ENCODE measurements around the gene SLC28A2.
"Not testable (repeated sequence)": the region's sequence is repeated elsewhere in the genome, so short reads cannot be mapped to it uniquely, and the experiment has no call there.

Gene SLC28A2

DNA sequence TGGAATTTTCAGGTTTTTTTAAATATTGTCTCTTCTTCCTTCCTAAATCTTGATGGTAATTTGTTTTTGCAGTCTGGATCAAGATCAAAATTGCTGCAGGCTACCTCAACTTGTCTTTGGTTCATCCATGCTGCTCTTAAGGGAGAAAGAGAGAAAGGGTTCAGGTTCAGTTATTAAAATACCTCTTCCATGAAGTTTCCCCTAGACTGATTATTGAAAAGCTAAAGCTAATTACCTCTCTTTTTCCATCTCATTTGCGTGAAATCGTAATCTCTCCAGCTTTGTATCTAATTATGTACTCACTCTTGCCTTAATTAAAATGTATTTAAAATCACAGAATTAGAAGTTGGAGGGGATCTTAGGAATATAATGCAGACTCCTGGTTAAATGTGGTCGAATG, 52.7 kb downstream of the SLC28A2 start:
- TF ChIP-seq, protein P1, sequence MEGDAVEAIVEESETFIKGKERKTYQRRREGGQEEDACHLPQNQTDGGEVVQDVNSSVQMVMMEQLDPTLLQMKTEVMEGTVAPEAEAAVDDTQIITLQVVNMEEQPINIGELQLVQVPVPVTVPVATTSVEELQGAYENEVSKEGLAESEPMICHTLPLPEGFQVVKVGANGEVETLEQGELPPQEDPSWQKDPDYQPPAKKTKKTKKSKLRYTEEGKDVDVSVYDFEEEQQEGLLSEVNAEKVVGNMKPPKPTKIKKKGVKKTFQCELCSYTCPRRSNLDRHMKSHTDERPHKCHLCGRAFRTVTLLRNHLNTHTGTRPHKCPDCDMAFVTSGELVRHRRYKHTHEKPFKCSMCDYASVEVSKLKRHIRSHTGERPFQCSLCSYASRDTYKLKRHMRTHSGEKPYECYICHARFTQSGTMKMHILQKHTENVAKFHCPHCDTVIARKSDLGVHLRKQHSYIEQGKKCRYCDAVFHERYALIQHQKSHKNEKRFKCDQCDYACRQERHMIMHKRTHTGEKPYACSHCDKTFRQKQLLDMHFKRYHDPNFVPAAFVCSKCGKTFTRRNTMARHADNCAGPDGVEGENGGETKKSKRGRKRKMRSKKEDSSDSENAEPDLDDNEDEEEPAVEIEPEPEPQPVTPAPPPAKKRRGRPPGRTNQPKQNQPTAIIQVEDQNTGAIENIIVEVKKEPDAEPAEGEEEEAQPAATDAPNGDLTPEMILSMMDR (IDR thresholded peaks at IDR 0.05; ENCODE audit: extremely low read depth, insufficient read depth, missing control alignments): no peak
- in situ Hi-C loops (cut with MboI; ENCODE audit: low pct_unique_long_range_greater_than_20kb, low sequenced_read_pairs, unreplicated experiment): loop anchor here (5.0 kb wide), 1 partner anchor 98 kb away; a partner anchor contains a TSS
- DNase-seq (ENCODE audit: low spot score): no peak

DNA sequence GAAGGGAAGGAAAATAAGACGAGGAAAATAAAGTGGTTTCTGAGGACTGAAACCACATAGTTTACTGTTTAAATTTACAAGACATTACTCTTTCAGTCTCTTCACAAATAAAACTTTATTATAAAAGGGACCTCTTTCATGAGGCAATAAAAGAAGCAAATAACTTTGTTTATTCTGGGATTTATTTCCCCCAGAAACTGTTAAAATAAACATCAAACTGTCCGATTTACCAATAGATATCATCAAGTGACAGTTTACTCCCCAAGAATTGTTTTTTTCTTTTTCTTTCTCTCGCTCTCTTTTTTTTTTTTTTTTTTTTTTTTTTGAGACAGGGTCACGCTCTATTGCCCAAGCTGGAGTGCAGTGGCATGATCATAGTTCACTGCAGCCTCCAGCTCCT, 54.1 kb downstream of the SLC28A2 start:
- no peak for DNase-seq (ENCODE audit: low spot score)
- in situ Hi-C loops (cut with MboI; ENCODE audit: low pct_unique_long_range_greater_than_20kb, low sequenced_read_pairs, unreplicated experiment): loop anchor here (5.0 kb wide), 1 partner anchor 96 kb away; a partner anchor contains a TSS
- TF ChIP-seq, protein P1 (IDR thresholded peaks at IDR 0.05; ENCODE audit: extremely low read depth, insufficient read depth, missing control alignments): no peak

DNA sequence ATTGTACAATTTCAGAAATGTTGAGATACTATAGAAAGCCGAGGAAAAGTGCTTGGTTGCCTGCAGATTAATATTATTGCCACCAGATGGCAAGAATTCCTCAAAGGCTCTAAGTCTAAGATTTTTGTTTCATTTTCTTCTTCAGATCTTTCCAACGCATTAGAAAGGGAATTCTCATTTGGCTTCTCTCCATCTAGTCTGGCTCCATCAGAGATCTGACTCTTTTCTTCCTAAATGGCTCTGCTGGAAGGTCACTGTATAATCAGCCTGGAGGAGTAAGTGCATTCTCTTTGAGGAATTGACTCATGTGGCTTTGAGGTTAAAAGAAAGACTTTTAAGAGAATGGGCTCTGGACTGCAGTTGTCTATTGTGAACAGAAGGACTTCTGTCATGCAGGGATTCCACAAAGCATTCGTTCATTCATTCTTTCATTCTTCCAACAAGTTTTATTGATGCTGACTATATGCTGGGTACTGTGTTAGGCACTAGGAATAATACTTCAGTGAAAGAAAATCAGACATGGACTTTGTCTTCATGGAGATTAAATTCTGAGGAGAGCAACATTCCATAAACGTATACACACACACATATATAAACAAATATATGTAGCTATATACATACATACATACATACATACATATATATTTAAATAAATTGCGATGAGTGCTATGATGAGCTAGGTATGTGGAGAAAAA, 55.3 kb downstream of the SLC28A2 start:
- TF ChIP-seq, protein P1 (IDR thresholded peaks at IDR 0.05; ENCODE audit: extremely low read depth, insufficient read depth, missing control alignments): peak; percentile 52
- in situ Hi-C loops (cut with MboI; ENCODE audit: low pct_unique_long_range_greater_than_20kb, low sequenced_read_pairs, unreplicated experiment): loop anchor here (5.0 kb wide), 1 partner anchor 95 kb away; a partner anchor contains a TSS
- peak; percentile 52 for DNase-seq (ENCODE audit: low spot score)

DNA sequence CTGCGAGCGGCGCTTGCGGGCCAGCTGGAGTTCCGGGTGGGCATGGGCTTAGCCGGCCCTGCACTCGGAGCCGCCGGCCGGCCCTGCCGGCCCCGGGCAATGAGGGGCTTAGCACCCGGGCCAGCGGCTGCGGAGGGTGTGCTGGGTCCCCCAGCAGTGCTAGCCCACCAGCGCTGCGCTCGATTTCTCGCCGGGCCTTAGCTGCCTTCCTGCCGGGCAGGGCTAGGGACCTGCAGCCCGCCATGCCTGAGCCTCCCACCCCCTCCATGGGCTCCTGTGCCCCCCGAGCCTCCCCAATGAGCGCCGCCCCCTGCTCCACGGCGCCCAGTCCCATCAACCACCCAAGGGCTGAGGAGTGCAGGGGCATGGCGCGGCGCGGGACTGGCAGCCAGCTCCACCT, 62.1 kb downstream of the SLC28A2 start:
- DNase-seq (ENCODE audit: low spot score); in situ Hi-C loops (cut with MboI; ENCODE audit: low pct_unique_long_range_greater_than_20kb, low sequenced_read_pairs, unreplicated experiment): not testable (repeated sequence)

DNA sequence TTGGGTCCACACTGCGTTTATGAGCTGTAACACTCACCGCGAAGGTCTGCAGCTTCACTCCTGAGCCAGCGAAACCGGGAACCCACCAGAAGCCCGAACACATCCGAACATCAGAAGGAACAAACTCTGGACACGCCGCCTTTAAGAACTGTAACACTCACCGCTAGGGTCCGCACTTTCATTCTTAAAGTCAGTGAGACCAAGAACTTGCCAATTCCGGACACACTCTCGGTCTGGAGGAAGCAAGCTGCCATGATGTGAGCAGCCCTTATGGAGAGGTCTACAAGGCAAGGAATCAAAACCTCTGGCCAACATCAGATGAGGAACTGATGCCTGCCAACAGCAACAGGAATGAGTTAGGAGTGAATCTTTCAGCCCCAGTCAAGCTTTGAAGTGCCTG, 62.9 kb downstream of the SLC28A2 start:
- no peak for DNase-seq (ENCODE audit: low spot score)
- in situ Hi-C loops (cut with MboI; ENCODE audit: low pct_unique_long_range_greater_than_20kb, low sequenced_read_pairs, unreplicated experiment): no loop called here
- TF ChIP-seq, protein P1 (IDR thresholded peaks at IDR 0.05; ENCODE audit: extremely low read depth, insufficient read depth, missing control alignments): peak; percentile 12

DNA sequence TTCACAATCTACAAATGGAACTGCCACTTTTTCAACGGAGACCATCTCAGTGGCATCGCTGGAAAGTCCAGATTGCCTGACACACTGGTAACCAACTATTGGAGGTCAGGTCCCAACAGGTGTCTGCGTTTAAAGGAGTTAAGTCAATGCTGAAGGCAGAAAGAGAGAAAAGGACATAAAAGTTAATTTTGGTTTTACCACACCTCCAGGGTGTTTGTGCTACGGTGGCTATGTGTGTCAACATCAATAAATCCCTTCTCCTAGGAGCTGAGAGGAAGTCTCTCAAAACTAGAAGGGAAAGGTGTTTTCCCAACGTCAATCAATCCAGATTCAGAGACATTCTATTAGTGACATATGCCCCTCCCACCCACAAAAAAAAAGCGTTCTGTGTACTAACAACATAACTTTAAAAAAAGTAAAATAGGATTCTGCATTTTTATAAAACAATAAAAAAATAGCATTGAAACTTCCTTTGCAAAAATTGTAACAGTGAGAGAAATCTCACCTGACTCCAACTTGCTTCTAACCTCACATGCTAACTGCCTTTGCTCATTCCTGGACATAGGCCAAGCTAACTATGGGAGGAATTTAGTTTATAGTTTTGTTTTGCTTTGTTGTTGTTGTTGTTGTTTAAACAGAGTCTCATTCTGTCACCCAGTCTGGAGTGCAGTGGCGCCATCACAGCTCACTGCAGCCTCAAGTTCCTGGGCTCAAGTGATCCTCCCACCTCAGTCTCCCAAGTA, 67.6 kb downstream of the SLC28A2 start:
- DNase-seq (ENCODE audit: low spot score): no peak
- TF ChIP-seq, protein P1 (IDR thresholded peaks at IDR 0.05; ENCODE audit: extremely low read depth, insufficient read depth, missing control alignments): no peak
- in situ Hi-C loops (cut with MboI; ENCODE audit: low pct_unique_long_range_greater_than_20kb, low sequenced_read_pairs, unreplicated experiment): no loop called here
